NCI-H187 (cell line): ENCODE results near the gene EGLN1.
"Not testable (repeated sequence)": the region's sequence is repeated elsewhere in the genome, so short reads cannot be mapped to it uniquely, and the experiment has no call there.

Experiments
- DNase-seq, 2 experiments: peaks; one replicate each; lab custom pipeline; 2025; lab: John Stamatoyannopoulos, UW

Gene EGLN1

DNA sequence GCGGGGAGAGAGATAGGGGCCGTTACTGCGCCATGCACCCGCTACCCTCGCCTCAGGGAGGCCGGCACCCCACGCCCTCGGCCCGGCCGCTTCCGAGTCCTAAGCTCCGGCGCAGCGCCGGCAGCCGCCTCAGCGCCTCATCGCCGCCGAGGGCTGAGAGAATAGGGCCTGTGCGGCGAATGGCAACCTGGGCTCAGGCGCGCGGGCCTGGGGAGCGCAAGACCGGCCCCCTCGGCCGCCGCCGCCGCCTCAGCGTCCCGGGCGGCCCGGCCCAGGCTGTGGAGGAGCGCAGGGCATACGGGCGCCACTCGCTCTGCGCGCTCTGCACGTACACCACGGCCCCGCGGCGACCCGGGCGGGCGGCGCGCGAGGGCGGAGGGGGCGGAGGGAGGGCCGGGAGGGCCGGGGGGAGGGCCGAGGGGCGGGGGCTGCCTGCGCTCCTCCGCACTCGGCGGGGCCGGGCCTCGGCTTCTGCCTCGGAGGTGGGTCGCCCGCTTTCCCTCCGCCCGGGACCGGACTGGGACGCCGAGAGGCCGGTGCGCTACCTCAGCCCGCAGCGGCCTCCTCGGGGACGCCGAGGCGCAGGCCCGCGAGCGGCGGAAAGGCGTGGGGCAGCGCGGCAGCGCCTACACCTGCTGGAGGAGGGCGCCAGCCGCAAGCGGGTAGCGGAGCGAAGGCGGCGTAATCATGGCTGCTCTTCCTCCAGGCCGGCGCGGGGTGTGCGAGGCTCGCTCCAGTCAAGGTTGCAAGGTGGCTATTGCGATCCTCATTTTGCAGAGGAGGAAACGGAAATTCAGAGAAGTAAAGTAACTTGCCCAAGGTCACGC is at the start of gene EGLN1:
Gene EGLN1, minus strand, starts transcription at position 317 of the 827 bp plus-strand sequence. CDS start 399 bp downstream, outside the sequence.
- peak; percentile 30 to 75 for DNase-seq

DNA sequence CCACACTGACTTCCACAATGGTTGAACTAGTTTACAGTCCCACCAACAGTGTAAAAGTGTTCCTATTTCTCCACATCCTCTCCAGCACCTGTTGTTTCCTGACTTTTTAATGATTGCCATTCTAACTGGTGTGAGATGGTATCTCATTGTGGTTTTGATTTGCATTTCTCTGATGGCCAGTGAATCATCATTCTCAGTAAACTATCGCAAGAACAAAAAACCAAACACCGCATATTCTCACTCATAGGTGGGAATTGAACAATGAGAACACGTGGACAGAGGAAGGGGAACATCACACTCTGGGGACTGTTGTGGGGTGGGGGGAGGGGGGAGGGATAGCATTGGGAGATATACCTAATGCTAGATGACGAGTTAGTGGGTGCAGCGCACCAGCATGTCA is 49.4 kb upstream of the EGLN1 start:
- not testable (repeated sequence) for DNase-seq

DNA sequence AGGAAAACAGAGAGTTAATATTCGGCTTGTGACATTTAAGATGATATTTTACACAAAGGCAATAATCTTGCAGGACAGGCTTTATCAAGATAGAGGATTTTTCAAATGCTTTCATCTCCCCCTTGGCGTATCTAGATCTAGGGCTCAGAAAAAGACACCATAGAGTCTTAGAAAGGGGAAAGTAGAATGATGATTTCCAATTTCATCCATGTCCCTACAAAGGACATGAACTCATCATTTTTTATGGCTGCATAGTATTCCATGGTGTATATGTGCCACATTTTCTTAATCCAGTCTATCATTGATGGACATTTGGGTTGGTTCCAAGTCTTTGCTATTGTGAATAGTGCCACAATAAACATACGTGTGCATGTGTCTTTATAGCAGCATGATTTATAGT is 48.9 kb upstream of the EGLN1 start:
- not testable (repeated sequence) for DNase-seq

DNA sequence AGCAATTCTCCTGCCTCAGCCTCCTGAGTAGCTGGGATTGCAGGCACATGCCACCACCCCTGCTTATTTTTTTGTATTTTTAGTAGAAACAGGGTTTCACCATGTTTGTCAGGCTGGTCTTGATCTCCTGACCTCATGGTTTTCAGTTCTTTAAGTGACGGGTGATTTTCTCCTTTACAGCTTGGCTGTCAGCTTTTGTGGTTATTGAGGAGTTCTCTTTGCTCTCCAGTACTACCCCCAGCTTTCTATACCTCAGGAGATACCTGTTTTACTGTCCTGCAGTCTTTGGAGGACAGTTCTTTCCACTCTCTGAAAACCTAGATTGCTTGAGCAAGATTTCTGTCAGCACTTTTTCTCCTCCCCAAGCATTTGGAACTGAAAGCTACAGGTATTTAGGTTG is 45.9 kb upstream of the EGLN1 start:
- no peak for DNase-seq

DNA sequence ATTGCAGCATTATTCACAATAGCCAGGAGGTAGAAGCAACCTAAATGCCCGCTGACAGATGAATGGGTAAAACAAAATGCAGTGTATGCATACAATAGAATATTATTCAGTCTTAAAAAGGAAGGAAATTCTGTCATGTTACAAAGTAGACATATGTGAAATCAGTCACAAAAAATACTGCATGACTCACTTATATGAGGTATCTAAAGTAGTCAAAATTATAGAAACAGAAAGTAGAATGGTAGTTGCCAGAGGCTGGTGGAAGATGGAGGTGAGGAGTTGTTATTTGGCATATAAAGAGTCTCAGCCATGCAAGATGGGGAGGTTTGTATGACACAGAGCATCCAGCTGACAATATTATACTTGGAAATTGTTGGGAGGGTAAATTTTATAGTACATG is 43.0 kb upstream of the EGLN1 start:
- no peak for DNase-seq

DNA sequence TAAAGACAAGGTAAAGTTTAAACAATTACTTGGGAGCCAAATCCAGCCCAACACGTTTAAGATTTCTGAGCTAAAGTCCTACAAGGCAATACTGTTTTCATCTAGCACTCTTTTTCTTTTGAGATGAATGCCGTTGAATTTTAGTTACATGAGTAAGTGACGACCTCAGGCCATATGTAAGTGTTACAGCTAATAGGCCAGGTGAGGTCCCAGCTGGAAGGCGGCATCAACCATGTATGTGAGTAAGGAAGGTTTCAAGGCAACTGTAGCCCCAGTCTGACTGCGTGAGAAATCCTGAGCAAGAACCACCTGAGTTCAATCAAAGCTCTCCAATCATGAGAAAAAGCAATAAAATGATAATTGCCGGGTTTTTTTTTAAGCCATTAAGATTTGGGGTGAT is 41.5 kb upstream of the EGLN1 start:
- DNase-seq, result no peak

DNA sequence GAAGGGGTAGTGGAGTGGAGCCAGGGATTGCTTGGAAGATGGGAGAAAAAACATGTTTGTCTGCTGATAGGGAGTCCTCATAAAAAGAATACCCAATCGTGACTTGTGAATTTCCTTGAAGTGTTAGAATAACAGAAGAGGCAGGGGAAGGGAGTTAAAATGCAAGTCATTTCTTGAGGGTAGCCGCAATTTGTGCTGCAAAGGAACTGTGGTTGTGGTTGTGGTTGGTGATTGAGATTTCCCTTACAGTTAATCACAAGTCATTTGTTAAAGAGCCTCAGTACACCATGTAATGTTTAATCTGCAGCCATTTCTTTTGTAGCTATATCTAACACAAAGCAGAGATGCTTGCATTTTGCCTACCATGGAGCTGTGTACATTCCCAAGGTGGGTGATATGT is 38.5 kb upstream of the EGLN1 start:
- no peak for DNase-seq

DNA sequence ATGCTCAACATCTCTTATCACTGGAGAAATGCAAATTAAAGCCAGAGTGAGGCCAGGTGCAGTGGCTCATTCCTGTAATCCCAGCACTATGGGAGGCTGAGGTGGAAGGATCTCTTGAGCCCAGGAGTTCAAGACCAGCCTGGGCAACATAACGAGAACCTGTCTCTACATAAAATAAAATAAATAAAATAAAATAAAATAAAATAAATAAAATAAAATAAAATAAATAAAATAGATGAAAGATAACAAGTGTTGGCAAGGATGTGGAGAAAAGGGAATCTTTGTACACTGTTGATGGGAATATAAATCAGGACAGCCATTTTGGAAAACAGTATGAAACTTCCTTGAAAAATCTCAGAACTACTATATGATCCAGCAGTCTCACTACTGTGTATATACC is 37.4 kb upstream of the EGLN1 start:
- DNase-seq, result not testable (repeated sequence)

DNA sequence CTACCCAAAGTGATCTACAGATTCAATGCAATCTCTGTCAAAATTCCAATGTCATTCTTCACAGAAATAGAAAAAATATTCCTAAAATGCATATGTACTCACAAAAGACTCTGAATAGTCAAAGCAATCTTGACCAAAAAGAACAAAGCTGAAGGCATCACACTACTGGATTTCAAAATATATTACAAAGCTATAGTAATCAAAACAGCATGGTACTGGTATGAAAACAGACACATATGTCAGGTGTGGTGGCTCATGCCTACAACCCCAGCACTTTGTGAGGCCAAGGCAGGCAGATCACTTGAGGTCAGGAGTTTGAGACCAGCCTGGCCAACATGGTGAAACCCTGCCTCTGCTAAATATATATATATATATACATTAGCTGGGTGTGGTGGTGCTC is 35.9 kb upstream of the EGLN1 start:
- not testable (repeated sequence) for DNase-seq

DNA sequence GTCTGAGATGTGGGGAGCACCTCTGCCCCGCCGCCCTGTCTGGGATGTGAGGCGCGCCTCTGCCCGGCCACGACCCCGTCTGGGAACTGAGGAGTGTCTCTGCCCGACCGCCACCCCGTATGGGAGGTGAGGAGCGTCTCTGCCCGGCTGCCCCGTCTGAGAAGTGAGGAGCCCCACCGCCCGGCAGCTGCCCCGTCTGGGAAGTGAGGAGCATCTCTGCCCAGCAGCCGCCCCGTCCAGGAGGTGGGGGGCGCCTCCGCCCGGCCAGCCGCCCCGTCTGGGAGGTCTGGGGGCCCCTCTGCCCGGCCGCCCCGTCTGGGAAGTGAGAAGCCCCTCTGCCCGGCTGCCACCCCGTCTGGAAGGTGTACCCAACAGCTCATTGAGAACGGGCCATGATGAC is 32.0 kb upstream of the EGLN1 start:
- not testable (repeated sequence) for DNase-seq

DNA sequence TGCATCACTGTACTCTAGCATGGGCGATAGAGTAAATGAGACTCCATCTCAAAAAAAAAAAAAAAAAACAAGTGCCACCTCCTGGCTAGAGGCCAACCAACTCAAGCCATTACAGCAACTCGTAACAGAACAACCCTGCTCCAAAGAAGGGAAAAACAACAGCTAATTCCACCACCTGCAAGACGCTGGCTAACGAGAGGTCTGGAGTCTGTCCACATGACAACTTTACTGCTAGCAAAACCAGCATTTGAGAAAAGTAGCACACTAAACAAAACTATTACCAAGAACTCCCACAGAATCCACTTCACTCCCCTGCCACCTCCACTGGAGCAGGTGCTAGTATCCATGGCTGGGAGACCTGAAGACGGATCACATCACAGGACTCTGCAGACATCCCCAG is 24.1 kb upstream of the EGLN1 start:
- no peak for DNase-seq

DNA sequence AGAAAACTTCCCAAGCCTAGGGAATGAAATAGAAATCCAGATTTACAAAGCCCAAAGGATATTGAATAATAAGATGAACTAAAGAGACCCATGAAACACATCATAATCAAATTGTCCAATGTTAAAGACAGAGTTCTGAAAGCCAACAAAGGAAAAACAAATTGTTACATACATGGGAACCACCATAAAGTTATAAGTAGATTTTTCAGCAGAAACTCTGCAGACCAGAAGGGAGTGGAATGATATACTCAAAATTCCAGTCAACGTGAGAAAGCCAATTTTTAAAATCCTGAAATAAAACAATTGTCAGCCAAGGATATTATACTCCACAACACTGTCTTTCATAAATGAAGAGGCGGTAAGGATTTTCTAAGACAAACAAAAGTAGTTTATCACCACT is 22.0 kb upstream of the EGLN1 start:
- DNase-seq, result no peak

DNA sequence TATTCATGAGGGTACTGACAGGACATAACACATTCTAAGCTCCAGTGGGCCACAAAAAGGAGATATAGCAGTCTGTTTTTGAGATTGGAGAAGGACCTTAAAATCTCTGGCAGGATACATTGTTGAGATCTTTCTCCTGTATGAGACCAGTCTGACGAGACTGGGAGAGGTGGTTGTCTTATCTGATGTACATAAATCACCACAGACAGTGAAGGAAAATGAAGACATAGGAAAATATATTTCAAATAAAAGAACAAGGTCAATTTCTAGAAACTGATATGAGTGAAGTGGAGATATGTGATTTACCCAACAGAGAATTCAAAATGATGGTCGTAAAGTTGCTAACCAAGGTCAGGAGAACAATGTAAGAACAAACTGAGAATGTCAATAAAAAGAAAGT is 21.3 kb upstream of the EGLN1 start:
- DNase-seq, result no peak

DNA sequence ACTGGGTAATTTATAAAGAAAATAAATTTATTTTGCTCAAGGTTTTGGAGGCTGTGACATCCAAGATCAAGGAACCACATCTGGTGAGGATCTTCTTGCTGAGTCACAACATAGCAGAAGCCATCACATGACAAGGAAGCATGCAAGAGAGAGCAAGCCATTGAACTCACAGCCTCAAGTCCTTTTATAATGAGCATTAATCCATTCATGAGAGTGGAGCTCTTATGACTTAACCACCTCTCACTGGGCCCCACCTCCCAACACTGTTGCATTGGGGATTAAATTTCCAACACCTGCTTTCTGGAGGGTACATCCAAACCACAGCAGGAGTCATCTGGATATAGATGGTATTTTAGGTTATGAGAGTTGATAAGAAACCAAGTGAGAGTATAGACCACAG is 20.6 kb upstream of the EGLN1 start:
- DNase-seq, result no peak

DNA sequence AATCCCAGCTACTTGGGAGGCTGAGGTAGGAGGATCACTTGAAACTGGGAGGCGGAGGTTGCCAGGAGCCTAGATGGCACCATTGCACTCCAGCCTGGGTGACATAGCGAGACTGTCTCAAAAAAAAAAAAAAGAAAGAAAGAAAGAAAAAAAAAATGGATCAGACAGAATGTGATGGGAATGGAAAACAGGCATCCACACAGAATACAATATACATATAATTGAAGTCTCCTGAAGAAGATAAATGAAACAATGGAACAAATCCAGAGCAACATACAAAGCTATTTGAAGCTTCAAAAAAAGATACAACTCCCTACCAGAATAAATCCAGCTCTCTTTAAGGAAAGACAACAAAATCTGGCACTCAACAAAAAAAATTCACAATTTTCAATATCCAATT is 10.9 kb upstream of the EGLN1 start:
- DNase-seq, result no peak

DNA sequence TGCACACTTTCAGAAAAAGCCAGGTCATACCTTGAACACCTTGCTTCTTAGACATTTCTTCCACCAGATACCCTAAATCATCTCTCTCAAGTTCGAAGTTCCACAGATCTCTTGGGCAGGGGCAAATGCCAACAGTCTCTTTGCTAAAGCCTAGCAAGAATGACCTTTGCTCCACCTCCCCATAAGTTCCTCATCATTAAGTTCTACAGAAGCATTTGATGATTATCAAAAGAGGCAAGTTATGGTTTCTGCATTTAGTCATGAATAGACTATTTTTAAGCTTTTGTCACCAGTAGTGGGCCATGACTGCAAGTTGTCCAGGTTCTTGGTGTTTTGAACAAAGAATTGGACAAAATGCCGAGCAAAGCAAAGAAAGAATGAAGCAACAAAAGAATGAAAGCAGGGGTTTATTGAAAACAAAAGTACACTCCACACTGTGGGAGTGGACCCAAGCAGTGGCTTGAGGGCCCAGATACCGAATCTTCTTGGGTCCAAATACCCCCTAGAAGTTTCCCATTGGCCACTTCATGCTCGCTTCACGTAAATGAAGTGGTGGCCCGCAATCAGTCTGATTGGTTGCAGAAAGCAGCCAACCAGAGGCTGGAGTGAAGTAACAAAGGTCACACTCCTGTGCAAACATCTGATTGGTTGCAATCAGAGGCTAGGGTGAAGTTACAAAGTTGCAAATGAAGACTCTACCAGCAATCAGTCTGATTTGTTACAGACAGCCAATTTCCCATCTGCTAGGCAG is 9.8 kb upstream of the EGLN1 start:
- no peak for DNase-seq

DNA sequence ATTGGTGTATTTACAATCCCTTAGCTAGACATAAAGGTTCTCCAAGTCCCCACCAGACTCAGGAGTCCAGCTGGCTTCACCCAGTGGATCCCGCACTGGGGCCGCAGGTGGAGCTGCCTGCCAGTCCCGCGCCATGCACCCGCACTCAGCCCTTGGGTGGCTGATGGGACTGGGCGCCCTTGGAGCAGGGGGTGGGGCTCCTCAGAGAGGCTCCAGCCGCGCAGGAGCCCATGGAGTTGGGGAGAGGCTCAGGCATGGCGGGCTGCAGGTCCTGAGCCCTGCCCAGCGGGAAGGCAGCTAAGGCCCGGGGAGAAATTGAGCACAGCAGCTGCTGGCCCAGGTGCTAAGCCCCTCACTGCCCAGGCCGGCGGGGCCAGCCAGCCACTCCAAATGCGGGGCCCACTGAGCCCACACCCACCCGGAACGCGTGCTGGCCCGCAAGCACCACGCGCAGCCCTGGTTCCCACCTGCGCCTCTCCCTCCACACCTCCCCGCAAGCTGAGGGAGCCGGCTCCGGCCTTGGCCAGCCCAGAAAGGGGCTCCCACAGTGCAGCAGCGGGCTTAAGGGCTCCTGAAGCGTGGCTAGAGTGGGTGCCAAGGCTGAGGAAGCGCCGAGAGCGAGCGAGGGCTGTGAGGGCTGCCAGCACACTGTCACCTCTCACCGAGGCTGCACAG is 8.7 kb upstream of the EGLN1 start:
- DNase-seq, result not testable (repeated sequence)

DNA sequence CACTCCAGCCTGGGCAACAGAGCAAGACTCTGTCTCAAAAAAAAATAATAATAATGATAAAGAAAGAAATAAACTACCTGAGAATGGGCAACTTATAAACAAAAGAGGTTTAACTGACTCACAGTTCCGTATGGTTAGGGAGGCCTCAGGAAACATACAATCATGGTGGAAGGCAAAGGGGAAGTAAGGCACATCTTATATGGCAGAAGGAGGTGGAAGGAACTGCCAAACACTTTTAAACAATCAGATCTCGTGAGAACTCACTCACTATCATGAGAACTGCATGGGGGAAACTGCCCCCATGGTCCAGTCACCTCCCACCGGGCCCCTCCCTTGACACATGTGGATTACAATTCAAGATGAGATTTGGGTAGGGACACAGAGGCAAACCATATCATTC is 6.3 kb upstream of the EGLN1 start:
- no peak for DNase-seq

DNA sequence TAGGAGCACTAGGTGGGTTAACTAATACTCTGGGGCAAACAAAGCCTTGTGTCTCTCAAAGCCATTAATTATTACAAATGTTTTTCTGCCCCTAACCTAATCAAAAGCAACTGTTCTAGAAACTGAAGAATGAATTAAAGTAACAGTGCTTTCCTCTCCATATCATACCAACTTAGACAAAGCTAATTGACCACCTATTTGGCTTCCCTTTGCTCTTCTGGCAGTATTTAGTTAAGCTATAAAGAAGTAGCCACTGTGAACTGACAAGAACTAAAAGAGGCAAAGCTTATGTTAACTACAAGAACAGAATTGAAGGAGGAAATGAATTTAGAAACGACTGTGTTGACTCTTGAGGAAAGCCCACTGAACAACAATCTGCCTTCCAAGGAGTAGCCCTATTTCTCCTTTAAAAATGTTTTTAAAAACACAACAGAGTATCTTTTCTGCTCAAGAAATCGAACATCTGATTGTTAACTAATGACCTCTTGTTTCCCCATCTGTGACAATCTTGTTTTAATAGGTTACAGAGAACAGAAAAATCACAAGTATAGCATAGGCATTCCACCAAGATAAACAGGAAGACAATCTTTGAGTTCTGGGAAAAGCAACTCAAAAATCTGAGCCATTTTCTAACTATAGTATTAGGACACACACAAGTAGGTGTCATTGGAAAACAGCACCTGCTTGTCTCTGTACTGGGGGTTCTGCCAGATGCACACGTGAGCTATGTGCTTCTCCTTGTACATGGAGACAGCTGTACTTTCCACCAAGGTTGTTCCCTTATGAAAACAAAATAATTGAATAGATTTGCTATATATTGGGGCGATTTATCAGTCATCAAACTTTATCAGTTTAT is 3.1 kb upstream of the EGLN1 start:
- no peak for DNase-seq

DNA sequence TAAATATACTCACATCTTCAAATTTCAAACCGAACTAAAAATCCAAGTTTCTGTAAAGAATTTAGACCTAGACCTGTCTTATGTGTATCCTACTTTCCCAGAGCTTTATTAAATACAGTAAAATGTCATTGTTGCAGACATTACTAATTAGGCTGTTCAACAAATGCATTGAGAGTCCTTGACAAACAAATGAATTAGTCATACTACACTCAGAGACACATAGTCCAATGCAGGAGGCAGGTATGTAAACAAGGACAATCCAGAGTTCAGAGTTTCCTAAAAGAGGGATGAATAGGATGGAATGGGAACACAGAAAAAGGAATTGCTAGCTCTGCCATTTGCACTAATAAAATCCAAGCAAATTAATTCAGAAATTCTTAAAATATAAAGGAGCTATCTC is 1.6 kb upstream of the EGLN1 start:
- DNase-seq, result no peak

DNA sequence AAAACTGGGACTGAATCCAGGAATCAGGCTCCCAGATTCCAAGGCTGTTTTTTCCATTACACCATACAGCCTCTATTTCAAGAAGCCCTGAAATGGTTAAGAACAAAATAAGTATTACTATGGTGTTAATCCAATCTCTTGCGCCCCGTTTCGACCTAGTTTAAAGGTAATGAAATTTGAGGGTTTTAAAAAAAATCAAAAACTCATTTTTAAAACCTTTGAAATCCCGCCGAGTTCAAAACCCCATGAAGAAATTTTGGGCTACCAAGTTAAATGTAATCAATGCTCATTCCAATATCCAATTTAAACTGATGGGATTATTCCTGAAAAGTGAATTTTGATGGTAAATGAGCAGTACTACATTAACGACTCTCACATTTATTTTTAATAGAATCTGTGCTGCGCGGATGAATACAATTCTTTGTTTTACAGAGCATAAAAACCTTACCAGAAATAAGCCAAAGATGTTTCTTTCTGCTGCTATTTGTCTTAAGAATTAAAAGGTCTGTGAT is 767 bp upstream of the EGLN1 start:
- DNase-seq, result no peak

DNA sequence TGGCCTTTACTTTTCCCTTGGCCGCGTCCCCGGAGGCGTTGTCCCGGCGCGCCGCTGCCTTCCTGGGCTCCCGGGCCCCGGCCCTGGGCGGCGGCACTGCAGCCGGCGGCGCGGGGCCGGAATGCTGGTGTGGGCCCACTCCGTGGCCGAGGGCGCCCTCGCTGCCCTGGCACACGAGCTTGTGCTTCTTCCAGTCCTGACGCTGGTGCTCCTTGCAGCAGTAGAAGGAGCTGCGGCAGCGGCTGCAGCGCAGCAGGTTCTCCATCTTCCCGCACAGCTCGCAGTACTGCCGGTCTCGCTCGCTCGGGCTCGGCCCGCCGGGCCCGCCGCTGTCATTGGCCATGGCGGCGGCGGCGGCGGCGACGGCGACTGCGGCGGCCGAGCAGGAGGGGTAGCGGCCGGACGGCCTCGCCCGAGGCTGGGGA is 529 bp downstream of the EGLN1 start:
- no peak for DNase-seq
